Uterus (tissue), 2 donors: Measurements from ENCODE around the gene MARK2.

Source experiments
- POLR2A ChIP-seq, 2 donors: fragments of 450-650 bp; IDR thresholded peaks; one replicate each; pipeline ENCODE4 v1.6.1; 2016; ENCODE audit warnings: antibody characterized with exemption in 2 of 2, mild to moderate bottlenecking in 1 of 2, moderate library complexity in 1 of 2
- TF ChIP-seq, protein P1 (sequence below), 4 experiments: fragments of 200-600 bp in 2 of 4; fragments of 450-650 bp in 2 of 4; sonication (generic) in 2 of 4; IDR thresholded peaks; one replicate each; pipeline ENCODE4 v1.5.1; 2016 to 2019; ENCODE audit warnings: antibody characterized with exemption in 4 of 4, mild to moderate bottlenecking in 2 of 4, moderate library complexity in 1 of 4

DNA sequence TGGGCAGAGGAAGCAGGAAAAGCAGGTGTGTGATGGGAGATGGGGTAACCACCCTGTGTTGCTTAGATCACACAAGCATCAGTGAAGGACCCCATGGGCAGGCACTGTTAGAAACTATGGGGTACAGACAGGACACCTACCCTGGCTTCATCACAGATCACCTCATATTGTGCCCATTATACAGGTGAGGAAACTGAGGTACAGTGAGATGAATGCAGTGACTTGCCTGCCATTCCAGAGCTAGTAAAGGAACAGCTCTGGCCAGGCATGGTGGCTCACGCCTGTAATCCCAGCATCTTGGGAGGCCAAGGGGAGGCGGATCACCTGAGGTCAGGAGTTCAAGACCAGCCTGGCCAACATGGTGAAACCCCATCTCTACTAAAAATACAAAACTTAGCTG lies 5.9 kb upstream of the MARK2 start:
- TF ChIP-seq, protein P1, sequence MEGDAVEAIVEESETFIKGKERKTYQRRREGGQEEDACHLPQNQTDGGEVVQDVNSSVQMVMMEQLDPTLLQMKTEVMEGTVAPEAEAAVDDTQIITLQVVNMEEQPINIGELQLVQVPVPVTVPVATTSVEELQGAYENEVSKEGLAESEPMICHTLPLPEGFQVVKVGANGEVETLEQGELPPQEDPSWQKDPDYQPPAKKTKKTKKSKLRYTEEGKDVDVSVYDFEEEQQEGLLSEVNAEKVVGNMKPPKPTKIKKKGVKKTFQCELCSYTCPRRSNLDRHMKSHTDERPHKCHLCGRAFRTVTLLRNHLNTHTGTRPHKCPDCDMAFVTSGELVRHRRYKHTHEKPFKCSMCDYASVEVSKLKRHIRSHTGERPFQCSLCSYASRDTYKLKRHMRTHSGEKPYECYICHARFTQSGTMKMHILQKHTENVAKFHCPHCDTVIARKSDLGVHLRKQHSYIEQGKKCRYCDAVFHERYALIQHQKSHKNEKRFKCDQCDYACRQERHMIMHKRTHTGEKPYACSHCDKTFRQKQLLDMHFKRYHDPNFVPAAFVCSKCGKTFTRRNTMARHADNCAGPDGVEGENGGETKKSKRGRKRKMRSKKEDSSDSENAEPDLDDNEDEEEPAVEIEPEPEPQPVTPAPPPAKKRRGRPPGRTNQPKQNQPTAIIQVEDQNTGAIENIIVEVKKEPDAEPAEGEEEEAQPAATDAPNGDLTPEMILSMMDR (IDR thresholded peaks at IDR 0.05): no peak
- no peak for TF ChIP-seq POLR2A (IDR thresholded peaks at IDR 0.05)
